PC-9 (cell line): ENCODE results near the gene ZNF350.

ENCODE experiments used
- CTCF ChIP-seq: fragments of 200-600 bp; sonication (generic); conservative IDR thresholded peaks from 2 replicates; pipeline ENCODE4 v1.6.1; 2017; ENCODE audit warnings: mixed run types, antibody characterized with exemption, mild to moderate bottlenecking, moderate library complexity
- EZH2 ChIP-seq: fragments of 200-600 bp; sonication (generic); IDR thresholded peaks from 2 replicates; pipeline ENCODE4 v1.8.0; 2017; ENCODE audit warnings: antibody characterized with exemption, low read depth

DNA sequence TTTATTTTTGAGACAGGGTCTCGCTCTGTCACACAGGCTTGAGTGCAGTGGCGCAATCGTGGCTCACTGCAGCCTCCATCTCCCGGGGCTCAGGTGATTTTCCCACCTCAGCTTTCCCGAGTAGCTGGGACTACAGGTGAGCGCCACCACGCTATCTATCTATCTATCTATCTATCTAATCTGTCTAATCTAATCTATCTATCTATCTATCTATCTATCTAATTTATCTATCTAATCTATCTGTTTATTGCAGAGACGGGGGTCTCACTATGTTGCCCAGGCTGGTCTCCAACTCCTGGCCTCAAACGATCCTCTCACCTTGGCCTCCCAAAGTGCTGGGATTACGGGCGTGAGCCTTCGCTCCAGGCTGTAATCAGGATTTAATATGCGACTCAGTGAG is 58.8 kb downstream of the ZNF350 start:
- no peak for TF ChIP-seq CTCF
- TF ChIP-seq EZH2, result no peak
